Measurements from ENCODE around the gene FMN2.

- no peak for TF ChIP-seq CTCF (conservative IDR thresholded peaks at IDR 0.05; ENCODE audit: low read depth, low read length)
- TF ChIP-seq EZH2 (IDR thresholded peaks at IDR 0.05; ENCODE audit: low read length, unreplicated experiment) = no peak
These were observed at the start of gene FMN2 for GRCh38 chr1:240091614-240092300.

Data from PC-3 (cell line).